K562 (cell line): Measurements from ENCODE around the gene FBXW9. TPM values are rescaled to one million over a fixed set of nuclear protein-coding genes. Genes with fewer than 3 reads are reported as not detected.

ENCODE experiments used
- BMI1 ChIP-seq: fragments of 150-350 bp; IDR thresholded peaks from 2 replicates; pipeline ENCODE4 v1.6.1; 2014; ENCODE audit warnings: low read length
- CCNT2 ChIP-seq: IDR thresholded peaks from 2 replicates; pipeline ENCODE4 v1.6.1; 2011; ENCODE audit warnings: borderline replicate concordance, low read depth, mild to moderate bottlenecking, moderate library complexity, mixed read lengths, low read length; ENCODE audit not compliant: insufficient read length; ENCODE audit errors: extremely low read depth
- NFE2 ChIP-seq: IDR thresholded peaks from 2 replicates; pipeline ENCODE4 v1.6.1; 2014; ENCODE audit warnings: antibody characterized with exemption, low read depth
- PML ChIP-seq: IDR thresholded peaks from 2 replicates; pipeline ENCODE4 v1.6.1; 2012; ENCODE audit warnings: low read length, inconsistent platforms
- SIRT6 ChIP-seq: IDR thresholded peaks from one replicate; pipeline ENCODE4 v1.6.1; 2012; ENCODE audit warnings: low read depth, mild to moderate bottlenecking, control low read depth, inconsistent platforms, low read length, moderate library complexity
- polyA plus RNA-seq, 8 experiments: library from polyadenylated mRNA; depleted of rRNA in 4 of 8; stranded (reverse) in 5 of 8; unstranded in 3 of 8; fragments of >200 nt; fragmentation: Nextera tagmentation in 2 of 8; fragmentation: Illumina TruSeq in 1 of 8; extraction: Ambion mirVana in 2 of 8; extraction: Trizol in 1 of 8; gene quantifications; 2 replicates each; pipeline versions ENCODE4 v1.2.1 to v1.2.3, GENCODE V29; 2011 to 2014; ENCODE audit warnings: inconsistent platforms in 1 of 8, missing spikeins in 1 of 8
- total RNA-seq, 7 experiments: library from RNA; depleted of rRNA in 6 of 7; stranded (reverse); fragments of >200 nt in 6 of 7; fragmentation: Illumina TruSeq in 2 of 7; extraction: Trizol in 2 of 7; gene quantifications; 2 replicates each; pipeline versions ENCODE4 v1.2.1 to v1.2.3, GENCODE V29; 2011 to 2021; ENCODE audit warnings: low replicate concordance in 1 of 7
- TF ChIP-seq, protein P1 (sequence below): fragments of 200-800 bp; sonication (Bioruptor generic); IDR thresholded peaks from 2 replicates; pipeline ENCODE4 v1.6.1; 2017; ENCODE audit warnings: missing genetic modification characterization, missing compliant biosample characterization
- TF ChIP-seq, protein P2 (sequence below): fragments of 200-800 bp; sonication (Bioruptor generic); IDR thresholded peaks from 2 replicates; pipeline ENCODE4 v1.6.1; 2016; ENCODE audit warnings: missing genetic modification characterization, missing compliant biosample characterization
- TF ChIP-seq, protein P3 (sequence below), 2 experiments: fragments of 450-650 bp in 1 of 2; sonication (generic) in 1 of 2; formaldehyde crosslinking in 1 of 2; IDR thresholded peaks; 2 replicates each; pipeline versions ENCODE4 v1.7.1 to v1.9.0; 2016 to 2022; ENCODE audit warnings: inconsistent platforms in 1 of 2, mild to moderate bottlenecking in 1 of 2, missing genetic modification reagents in 1 of 2

The FBXW9 gene
- total and polyA plus RNA-seq, 9 of the 15 experiments (the other 6 are each of a cell fraction or from before 2014, with no cell fraction given): 0.23 to 21.7 (median 6.2) TPM

DNA sequence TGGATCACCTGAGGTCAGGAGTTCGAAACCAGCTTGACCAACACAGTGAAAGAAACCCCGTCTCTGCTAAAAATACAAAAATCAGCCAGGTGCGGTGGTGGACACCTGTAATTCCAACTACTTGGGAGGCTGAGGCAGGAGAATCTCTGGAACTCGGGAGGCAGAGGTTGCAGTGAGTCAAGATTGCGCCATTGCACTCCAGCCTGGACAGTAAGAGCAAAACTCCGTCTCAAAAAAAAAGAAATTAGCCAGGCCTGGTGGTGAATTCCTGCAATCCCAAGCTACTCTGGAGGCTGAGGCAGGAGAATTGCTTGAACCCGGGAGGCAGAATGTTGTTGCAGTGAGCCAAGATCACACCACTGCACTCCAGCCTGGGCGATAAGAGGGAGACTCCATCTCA lies 12.2 kb upstream of the FBXW9 start (continued):
- TF ChIP-seq CCNT2 (no peak), PML (no peak), BMI1 (no peak), SIRT6 (no peak), NFE2 (no peak)
- TF ChIP-seq, protein P1, sequence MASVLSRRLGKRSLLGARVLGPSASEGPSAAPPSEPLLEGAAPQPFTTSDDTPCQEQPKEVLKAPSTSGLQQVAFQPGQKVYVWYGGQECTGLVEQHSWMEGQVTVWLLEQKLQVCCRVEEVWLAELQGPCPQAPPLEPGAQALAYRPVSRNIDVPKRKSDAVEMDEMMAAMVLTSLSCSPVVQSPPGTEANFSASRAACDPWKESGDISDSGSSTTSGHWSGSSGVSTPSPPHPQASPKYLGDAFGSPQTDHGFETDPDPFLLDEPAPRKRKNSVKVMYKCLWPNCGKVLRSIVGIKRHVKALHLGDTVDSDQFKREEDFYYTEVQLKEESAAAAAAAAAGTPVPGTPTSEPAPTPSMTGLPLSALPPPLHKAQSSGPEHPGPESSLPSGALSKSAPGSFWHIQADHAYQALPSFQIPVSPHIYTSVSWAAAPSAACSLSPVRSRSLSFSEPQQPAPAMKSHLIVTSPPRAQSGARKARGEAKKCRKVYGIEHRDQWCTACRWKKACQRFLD: no peak
- TF ChIP-seq, protein P2, sequence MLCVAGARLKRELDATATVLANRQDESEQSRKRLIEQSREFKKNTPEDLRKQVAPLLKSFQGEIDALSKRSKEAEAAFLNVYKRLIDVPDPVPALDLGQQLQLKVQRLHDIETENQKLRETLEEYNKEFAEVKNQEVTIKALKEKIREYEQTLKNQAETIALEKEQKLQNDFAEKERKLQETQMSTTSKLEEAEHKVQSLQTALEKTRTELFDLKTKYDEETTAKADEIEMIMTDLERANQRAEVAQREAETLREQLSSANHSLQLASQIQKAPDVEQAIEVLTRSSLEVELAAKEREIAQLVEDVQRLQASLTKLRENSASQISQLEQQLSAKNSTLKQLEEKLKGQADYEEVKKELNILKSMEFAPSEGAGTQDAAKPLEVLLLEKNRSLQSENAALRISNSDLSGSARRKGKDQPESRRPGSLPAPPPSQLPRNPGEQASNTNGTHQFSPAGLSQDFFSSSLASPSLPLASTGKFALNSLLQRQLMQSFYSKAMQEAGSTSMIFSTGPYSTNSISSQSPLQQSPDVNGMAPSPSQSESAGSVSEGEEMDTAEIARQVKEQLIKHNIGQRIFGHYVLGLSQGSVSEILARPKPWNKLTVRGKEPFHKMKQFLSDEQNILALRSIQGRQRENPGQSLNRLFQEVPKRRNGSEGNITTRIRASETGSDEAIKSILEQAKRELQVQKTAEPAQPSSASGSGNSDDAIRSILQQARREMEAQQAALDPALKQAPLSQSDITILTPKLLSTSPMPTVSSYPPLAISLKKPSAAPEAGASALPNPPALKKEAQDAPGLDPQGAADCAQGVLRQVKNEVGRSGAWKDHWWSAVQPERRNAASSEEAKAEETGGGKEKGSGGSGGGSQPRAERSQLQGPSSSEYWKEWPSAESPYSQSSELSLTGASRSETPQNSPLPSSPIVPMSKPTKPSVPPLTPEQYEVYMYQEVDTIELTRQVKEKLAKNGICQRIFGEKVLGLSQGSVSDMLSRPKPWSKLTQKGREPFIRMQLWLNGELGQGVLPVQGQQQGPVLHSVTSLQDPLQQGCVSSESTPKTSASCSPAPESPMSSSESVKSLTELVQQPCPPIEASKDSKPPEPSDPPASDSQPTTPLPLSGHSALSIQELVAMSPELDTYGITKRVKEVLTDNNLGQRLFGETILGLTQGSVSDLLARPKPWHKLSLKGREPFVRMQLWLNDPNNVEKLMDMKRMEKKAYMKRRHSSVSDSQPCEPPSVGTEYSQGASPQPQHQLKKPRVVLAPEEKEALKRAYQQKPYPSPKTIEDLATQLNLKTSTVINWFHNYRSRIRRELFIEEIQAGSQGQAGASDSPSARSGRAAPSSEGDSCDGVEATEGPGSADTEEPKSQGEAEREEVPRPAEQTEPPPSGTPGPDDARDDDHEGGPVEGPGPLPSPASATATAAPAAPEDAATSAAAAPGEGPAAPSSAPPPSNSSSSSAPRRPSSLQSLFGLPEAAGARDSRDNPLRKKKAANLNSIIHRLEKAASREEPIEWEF: no peak
- TF ChIP-seq, protein P3, sequence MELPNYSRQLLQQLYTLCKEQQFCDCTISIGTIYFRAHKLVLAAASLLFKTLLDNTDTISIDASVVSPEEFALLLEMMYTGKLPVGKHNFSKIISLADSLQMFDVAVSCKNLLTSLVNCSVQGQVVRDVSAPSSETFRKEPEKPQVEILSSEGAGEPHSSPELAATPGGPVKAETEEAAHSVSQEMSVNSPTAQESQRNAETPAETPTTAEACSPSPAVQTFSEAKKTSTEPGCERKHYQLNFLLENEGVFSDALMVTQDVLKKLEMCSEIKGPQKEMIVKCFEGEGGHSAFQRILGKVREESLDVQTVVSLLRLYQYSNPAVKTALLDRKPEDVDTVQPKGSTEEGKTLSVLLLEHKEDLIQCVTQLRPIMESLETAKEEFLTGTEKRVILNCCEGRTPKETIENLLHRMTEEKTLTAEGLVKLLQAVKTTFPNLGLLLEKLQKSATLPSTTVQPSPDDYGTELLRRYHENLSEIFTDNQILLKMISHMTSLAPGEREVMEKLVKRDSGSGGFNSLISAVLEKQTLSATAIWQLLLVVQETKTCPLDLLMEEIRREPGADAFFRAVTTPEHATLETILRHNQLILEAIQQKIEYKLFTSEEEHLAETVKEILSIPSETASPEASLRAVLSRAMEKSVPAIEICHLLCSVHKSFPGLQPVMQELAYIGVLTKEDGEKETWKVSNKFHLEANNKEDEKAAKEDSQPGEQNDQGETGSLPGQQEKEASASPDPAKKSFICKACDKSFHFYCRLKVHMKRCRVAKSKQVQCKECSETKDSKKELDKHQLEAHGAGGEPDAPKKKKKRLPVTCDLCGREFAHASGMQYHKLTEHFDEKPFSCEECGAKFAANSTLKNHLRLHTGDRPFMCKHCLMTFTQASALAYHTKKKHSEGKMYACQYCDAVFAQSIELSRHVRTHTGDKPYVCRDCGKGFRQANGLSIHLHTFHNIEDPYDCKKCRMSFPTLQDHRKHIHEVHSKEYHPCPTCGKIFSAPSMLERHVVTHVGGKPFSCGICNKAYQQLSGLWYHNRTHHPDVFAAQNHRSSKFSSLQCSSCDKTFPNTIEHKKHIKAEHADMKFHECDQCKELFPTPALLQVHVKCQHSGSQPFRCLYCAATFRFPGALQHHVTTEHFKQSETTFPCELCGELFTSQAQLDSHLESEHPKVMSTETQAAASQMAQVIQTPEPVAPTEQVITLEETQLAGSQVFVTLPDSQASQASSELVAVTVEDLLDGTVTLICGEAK (IDR thresholded peaks at IDR 0.05): no peak
- TF ChIP-seq, protein P3 (CRISPR knock-in tag; IDR thresholded peaks at IDR 0.05): no peak
